ENCODE results near the gene NECTIN1.

The NECTIN1 gene

GRCh38 chr11:119756169-119756865 lies 27.3 kb upstream of the NECTIN1 start:
- H3K4me3 ChIP-seq (ENCODE audit: low read length), result no peak overlapping the region
- no peaks in the 10 kb centered on the region for H3F3A ChIP-seq (ENCODE audit: control insufficient read depth, insufficient read depth)
- peaks cover 35% of the 10 kb centered on the region for H3K27me3 ChIP-seq (ENCODE audit: control insufficient read depth, low read length)
- peaks cover 24% of the 10 kb centered on the region for H3K4me1 ChIP-seq (ENCODE audit: control insufficient read depth, low read length)
- H3K9me2 ChIP-seq (replicated peaks; ENCODE audit: control insufficient read depth, low read length), result no peaks in the 10 kb centered on the region
- H3K27ac ChIP-seq (ENCODE audit: low read depth, low read length), result no peak overlapping the region
- TF ChIP-seq CTCF (IDR thresholded peaks at IDR 0.05; ENCODE audit: low read depth, low read length, poor library complexity, severe bottlenecking) (no peak), EZH2phosphoT487 (IDR thresholded peaks at IDR 0.05; ENCODE audit: borderline replicate concordance, low read length) (no peak)
- H3K4me2 ChIP-seq (ENCODE audit: low read length), result no peak overlapping the region
- no peaks in the 10 kb centered on the region for H3K79me2 ChIP-seq (ENCODE audit: control insufficient read depth, low read length)
- no peaks in the 10 kb centered on the region for H3K36me3 ChIP-seq (ENCODE audit: control insufficient read depth, low read length)
- H3K9me3 ChIP-seq (ENCODE audit: control insufficient read depth, insufficient read depth, low read length), result no peaks in the 10 kb centered on the region
- H4K20me1 ChIP-seq (ENCODE audit: control insufficient read depth, insufficient read depth, low read depth, low read length), result no peaks in the 10 kb centered on the region

- Histone ChIP-seq H3K27me3 (ENCODE audit: control insufficient read depth, low read length) (peaks cover 38% of the 10 kb centered on the region), H3K36me3 (ENCODE audit: control insufficient read depth, low read length) (no peaks in the 10 kb centered on the region), H4K20me1 (ENCODE audit: control insufficient read depth, insufficient read depth, low read depth, low read length) (no peaks in the 10 kb centered on the region), H3K79me2 (ENCODE audit: control insufficient read depth, low read length) (no peaks in the 10 kb centered on the region), H3K27ac (ENCODE audit: low read depth, low read length) (no peak overlapping the region), H3F3A (ENCODE audit: control insufficient read depth, insufficient read depth) (no peaks in the 10 kb centered on the region), H3K4me1 (ENCODE audit: control insufficient read depth, low read length) (peaks cover 27% of the 10 kb centered on the region), H3K4me2 (ENCODE audit: low read length) (no peak overlapping the region), H3K4me3 (ENCODE audit: low read length) (no peak overlapping the region), H3K9me2 (replicated peaks; ENCODE audit: control insufficient read depth, low read length) (no peaks in the 10 kb centered on the region), H3K9me3 (ENCODE audit: control insufficient read depth, insufficient read depth, low read length) (no peaks in the 10 kb centered on the region)
- TF ChIP-seq EZH2phosphoT487 (IDR thresholded peaks at IDR 0.05; ENCODE audit: borderline replicate concordance, low read length), result no peak
Observed at GRCh38 chr11:119755356-119756071, 26.5 kb upstream of the NECTIN1 start.

- peaks cover 43% of the 10 kb centered on the region for H3K27me3 ChIP-seq (ENCODE audit: control insufficient read depth, low read length)
- TF ChIP-seq EZH2phosphoT487 (IDR thresholded peaks at IDR 0.05; ENCODE audit: borderline replicate concordance, low read length), result no peak
- no peak for TF ChIP-seq CTCF (IDR thresholded peaks at IDR 0.05; ENCODE audit: low read depth, low read length, poor library complexity, severe bottlenecking)
- H3K9me3 ChIP-seq (ENCODE audit: control insufficient read depth, insufficient read depth, low read length), result no peaks in the 10 kb centered on the region
- H3K27ac ChIP-seq (ENCODE audit: low read depth, low read length), result no peak overlapping the region
- no peaks in the 10 kb centered on the region for H3K79me2 ChIP-seq (ENCODE audit: control insufficient read depth, low read length)
- no peaks in the 10 kb centered on the region for H3K36me3 ChIP-seq (ENCODE audit: control insufficient read depth, low read length)
- H4K20me1 ChIP-seq (ENCODE audit: control insufficient read depth, insufficient read depth, low read depth, low read length), result no peaks in the 10 kb centered on the region
- H3K9me2 ChIP-seq (replicated peaks; ENCODE audit: control insufficient read depth, low read length), result no peaks in the 10 kb centered on the region
- no peak overlapping the region for H3K4me2 ChIP-seq (ENCODE audit: low read length)
- peaks cover 27% of the 10 kb centered on the region for H3K4me1 ChIP-seq (ENCODE audit: control insufficient read depth, low read length)
- no peak overlapping the region for H3K4me3 ChIP-seq (ENCODE audit: low read length)
- no peaks in the 10 kb centered on the region for H3F3A ChIP-seq (ENCODE audit: control insufficient read depth, insufficient read depth)
Observed at GRCh38 chr11:119754656-119755355, 25.8 kb upstream of the NECTIN1 start.

Data from DOHH2 (cell line).